Islet precursor cell (in vitro differentiated cells): ENCODE measurements around the gene TBX10.
A peak's percentile ranks its signal among the peaks of the same experiment; 100 is the strongest.
"Not testable (repeated sequence)": the region's sequence is repeated elsewhere in the genome, so short reads cannot be mapped to it uniquely, and the experiment has no call there.

Source experiments
- DNase-seq: peaks from one replicate; pipeline ENCODE4 v3.0.0-alpha.2; 2018

TBX10 gene

DNA sequence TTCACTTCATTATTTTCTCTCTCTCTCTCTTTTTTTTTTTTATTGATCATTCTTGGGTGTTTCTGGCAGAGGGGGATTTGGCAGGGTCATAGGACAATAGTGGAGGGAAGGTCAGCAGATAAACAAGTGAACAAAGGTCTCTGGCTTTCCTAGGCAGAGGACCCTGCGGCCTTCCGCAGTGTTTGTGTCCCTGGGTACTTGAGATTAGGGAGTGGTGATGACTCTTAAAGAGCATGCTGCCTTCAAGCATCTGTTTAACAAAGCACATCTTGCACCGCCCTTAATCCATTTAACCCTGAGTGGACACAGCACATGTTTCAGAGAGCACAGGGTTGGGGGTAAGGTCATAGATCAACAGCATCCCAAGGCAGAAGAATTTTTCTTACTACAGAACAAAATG, 42.1 kb downstream of the TBX10 start:
- DNase-seq = not testable (repeated sequence)

DNA sequence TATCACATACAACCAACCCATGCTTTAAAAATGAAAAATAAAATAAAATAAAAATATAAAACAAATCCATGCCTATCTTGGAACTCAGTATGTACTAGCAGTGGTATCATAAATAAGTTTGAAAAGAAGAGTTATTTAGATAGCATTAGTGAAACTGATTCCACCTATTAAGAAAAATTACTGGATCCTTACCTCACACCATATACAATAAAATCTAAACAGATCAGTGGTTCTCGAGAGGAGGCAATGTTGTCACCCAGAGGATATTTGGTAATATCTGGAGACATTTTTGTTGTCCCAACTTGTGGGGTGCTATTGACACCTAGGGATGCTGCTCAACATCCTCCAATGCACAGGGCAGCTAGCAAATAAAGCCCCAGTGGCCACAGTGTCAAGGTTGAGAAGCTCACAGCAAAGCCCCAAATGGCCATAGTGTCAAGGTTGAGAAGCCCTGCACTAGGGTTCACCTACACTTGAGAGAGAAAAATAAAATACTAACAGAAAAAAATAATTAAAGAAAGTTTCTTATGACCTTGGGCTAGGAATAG, 42.7 kb downstream of the TBX10 start:
- no peak for DNase-seq

DNA sequence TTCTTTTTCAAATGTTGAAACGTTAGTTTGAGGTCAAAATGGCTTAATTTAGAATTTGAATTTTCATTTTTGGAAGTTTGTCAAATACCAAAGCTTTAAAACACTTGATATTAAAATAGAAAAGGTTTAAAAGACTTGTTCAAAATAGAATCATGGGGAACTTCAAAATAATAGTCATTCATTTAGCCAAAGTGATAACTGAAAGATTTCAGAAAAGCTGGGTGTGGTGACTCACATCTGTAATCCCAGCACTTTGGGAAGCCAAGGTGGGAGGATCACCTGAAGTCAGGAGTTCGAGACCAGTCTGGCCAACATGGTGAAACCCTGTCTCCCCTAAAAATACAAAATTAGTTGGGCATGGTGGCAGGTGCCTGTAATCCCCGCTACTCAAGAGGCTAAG, 45.1 kb downstream of the TBX10 start:
- no peak for DNase-seq

DNA sequence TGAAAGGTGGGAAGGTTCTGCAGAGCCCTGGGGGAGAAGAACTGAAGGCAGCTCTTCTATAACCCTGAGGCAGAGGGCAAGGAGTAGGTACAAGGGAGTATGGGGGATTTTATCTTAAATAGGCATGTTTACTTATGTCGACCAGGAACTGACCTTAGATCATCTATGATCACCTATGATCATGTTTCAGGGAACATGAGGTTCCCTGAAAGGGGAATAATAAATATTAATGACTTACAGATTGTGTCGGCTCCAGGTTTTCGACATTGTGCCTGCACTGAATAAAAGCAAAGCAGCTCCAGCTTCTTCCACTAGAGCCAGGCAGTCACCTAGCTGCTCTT, 46.0 kb downstream of the TBX10 start:
- DNase-seq = no peak

DNA sequence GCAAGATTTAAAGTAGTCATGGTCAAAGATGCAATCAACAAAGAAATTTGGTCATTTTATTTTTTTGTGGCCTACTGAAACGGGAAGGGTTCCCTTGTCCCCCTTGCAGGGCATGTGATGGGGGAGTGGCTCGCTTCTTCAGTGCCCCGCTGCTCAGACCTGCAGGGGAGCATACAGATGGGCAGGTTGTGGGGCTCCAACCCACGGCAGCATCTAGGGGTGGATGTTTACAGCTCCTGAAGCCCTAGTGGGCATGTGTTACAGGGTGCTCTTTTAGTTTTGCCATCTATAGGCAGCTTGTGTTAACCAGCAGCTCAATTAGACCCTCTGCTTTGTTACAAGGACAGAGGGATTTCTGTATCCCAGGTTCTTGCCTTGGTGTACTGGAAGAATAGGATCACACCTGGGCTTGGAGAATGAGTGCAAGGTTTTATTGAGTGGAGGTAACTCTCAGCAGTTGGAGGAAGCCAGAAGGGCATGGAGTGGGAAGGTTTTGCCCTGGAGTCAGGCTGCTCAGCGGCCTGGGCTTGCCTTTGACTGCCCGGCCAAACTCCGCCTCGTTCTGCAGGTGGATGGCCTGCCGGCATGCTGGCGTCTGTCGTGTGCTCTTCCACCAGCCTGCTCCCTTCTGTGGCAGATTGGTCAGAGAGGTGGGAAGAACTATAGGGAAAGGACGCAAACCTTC, 46.5 kb downstream of the TBX10 start:
- no peak for DNase-seq

DNA sequence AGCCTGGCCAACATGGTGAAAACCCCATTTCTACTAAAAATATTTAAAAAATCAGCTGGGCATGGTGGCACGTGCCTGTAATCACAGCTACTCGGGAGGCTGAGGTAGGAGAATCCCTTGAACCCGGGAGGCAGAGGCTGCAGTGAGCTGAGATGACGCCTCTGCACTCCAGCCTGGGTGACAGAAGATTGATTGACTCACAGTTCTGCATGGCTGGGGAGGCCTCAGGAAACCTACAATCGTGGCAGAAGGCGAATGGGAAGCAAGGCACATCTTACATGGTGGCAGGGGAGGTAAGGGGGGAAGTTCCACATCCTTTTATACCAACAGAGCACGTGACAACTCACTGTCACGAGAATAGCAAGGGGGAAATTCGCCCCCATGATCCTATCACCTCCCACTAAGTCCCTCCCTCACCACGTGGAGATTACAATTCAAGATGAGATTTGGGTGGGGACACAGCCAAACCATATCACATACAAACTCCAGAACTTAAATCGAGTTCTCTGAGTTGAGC, 50.6 kb downstream of the TBX10 start:
- not testable (repeated sequence) for DNase-seq

DNA sequence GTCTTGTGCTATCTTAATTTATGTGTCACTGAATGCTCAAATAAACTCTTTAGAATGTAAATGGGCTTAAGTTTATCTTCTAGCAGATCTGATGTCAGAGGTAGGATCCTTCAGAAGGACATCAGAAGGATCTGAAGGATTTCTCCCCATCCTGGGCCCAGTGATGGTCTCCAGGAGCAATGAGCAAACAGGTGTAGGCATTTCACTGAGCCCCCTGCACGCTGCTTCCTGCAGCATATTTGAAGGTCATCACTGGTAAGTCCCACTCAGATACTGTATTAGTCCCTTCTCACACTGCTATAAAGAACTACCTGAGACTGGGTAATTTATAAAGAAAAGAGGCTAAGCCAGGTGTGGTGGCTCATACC, 51.4 kb downstream of the TBX10 start:
- DNase-seq = no peak

DNA sequence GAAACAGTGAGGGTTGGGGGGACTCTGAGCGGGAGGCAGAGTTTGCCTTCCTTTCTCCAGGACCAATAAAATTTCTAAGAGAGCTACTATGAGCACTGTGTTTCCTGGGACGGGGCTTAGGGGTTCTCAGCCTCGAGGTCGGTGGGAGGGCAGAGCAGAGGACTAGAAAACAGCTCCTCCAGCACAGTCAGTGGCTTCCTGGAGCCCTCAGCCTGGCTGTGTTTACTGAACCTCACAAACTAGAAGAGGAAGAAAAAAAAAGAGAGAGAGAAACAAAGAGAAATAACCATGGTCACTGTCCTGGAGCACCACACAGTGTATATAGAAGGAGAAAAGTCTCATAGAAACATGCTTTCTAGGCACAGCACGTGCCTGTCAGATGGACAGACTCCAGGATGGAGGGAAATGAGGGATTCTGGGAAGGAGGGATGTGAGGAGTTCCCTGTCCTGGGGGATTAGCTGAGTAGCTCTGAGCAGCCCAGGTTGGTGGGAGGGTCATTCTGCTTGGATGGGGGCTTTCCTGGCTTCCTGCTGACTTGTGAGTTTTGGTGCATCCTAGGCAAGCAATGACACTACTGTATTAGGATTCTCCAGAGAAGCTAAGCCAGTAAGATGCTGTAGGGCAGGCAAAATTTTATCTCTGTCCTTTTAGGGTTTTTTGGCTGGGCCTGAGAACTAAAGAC, 52.9 kb downstream of the TBX10 start:
- DNase-seq = no peak

DNA sequence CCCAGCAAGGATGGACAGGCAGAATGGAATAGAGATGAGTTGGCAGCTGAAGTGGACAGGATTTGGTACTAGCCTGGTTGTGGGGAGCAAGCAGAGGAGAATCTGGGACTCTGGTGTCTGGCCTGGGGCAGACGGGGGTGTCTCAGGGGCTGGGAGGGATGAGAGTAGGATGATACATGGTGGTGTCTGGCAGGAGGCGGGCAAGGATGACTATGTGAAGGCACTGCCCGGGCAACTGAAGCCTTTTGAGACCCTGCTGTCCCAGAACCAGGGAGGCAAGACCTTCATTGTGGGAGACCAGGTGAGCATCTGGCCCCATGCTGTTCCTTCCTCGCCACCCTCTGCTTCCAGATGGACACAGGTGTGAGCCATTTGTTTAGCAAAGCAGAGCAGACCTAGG, 53.7 kb downstream of the TBX10 start:
- no peak for DNase-seq

DNA sequence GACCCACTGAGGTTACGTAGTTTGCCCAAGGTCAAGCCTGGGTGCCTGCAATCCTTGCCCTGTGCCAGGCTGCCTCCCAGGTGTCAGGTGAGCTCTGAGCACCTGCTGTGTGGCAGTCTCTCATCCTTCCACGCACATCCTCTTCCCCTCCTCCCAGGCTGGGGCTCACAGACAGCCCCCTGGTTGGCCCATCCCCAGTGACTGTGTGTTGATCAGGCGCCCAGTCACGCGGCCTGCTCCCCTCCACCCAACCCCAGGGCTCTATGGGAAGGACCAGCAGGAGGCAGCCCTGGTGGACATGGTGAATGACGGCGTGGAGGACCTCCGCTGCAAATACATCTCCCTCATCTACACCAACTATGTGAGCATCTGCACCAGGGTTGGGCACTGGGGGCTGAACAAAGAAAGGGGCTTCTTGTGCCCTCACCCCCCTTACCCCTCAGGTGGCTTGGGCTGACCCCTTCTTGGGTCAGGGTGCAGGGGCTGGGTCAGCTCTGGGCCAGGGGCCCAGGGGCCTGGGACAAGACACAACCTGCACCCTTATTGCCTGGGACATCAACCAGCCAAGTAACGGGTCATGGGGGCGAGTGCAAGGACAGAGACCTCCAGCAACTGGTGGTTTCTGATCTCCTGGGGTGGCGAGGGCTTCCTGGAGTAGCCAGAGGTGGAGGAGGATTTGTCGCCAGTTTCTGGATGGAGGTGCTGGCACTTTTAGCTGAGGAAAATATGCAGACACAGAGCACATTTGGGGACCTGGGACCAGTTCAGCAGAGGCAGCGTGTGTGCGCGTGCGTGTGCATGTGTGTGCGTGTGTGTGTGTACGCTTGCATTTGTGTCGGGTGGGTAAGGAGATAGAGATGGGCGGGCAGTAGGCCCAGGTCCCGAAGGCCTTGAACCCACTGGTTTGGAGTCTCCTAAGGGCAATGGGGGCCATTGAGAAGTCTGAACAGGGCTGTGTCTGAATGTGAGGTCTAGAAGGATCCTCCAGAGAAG, 54.4 kb downstream of the TBX10 start:
- DNase-seq = no peak

DNA sequence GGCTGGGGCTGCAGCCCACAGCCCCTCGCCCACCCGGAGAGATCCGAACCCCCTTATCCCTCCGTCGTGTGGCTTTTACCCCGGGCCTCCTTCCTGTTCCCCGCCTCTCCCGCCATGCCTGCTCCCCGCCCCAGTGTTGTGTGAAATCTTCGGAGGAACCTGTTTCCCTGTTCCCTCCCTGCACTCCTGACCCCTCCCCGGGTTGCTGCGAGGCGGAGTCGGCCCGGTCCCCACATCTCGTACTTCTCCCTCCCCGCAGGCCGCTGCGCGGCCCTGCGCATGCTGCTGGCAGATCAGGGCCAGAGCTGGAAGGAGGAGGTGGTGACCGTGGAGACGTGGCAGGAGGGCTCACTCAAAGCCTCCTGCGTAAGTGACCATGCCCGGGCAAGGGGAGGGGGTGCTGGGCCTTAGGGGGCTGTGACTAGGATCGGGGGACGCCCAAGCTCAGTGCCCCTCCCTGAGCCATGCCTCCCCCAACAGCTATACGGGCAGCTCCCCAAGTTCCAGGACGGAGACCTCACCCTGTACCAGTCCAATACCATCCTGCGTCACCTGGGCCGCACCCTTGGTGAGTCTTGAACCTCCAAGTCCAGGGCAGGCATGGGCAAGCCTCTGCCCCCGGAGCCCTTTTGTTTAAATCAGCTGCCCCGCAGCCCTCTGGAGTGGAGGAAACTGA, 55.2 kb downstream of the TBX10 start:
- DNase-seq = no peak

DNA sequence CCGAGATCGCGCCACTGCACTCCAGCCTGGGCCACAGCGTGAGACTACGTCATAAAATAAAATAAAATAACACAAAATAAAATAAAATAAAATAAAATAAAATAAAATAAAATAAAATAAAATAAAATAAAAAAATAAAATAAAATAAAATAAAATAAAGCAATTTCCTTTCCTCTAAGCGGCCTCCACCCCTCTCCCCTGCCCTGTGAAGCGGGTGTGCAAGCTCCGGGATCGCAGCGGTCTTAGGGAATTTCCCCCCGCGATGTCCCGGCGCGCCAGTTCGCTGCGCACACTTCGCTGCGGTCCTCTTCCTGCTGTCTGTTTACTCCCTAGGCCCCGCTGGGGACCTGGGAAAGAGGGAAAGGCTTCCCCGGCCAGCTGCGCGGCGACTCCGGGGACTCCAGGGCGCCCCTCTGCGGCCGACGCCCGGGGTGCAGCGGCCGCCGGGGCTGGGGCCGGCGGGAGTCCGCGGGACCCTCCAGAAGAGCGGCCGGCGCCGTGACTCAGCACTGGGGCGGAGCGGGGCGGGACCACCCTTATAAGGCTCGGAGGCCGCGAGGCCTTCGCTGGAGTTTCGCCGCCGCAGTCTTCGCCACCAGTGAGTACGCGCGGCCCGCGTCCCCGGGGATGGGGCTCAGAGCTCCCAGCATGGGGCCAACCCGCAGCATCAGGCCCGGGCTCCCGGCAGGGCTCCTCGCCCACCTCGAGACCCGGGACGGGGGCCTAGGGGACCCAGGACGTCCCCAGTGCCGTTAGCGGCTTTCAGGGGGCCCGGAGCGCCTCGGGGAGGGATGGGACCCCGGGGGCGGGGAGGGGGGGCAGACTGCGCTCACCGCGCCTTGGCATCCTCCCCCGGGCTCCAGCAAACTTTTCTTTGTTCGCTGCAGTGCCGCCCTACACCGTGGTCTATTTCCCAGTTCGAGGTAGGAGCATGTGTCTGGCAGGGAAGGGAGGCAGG, 56.0 kb downstream of the TBX10 start, which contains the start of gene GSTP1:
Gene GSTP1 (plus strand): TSS at position 566 of the 958 bp plus-strand sequence. CDS start 32 bp downstream, at position 598.
- peak; percentile 96 for DNase-seq

DNA sequence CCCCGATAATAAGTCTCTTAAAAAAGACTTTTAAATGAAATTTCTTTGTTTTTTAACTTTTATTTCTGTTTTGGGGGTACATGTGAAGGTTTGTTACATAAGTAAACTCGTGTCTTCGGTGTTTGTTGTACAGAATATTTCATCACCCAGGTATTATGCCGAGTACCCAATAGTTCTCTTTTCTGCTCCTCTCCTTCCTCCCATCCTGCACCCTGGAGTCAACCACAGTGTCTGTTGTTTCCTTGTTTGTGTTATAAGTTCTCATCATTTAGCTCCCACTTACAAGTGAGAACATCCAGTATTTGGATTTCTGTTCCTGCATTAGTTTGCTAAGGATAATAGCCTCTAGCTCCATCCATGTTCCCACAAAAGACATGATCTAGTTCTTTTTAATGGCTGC, 57.6 kb downstream of the TBX10 start:
- DNase-seq = no peak

DNA sequence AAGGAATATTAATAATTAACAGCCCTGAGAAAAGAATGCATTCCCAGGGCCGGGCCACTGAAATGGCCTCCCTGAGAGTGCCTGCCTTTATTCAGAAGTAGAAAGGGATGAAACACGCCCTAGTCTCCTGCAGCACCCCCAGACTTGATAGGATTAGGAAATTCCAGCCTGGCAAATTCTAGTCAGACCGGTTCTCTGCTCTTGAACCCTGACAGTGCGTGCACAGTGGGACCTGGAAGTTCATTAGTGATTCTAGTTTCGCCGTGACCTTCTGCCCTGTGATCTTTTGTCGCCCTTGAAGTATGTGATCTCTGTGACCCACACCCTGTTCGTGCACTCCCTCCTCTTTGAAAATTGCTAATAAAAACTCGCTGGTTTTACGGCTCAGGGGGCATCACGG, 58.1 kb downstream of the TBX10 start:
- no peak for DNase-seq
